ENCODE measurements around the gene DNAJC7. TPM values are rescaled to one million over a fixed set of nuclear protein-coding genes. Genes with fewer than 3 reads are reported as not detected.

The DNAJC7 gene
- total RNA-seq, 2 donors from 2014 or later = 61.2 to 80.6 TPM

DNA sequence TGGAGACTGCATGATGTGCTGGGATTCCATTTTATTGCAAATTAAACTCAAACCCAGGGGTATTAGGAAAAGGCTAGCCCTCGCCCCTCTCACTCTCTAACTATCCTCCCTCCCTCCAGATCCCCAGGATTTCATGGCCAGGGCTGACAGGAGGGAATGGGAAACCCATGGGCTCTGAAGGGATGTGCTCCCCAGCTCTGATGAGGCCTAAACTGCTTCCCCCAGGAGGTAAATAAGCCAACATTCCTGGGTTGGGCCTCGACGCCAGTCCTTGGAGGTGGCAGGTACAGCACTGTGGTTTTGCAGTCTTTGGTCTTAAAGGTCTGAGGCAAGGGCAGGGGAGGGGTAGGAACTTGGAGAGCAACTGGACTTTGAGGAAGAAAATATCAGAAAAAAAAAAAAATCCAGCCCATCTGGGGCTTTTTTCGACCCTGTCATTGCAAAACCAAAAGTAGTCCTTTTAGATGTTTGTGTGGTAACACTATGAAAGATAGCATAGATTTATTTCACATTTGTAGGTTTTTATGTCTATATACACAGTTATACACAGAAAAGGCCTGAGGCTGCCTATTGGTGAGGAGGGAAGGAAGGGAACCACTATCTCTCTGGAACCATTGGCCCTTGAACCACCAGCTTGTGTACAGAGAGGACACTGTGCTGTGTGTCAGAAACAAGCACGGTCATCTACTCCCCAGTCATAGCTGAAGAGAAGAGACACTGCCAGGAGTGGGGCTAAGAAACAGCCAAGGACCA lies 21.2 kb upstream of the DNAJC7 start:
- no peak overlapping the region for H3K4me3 ChIP-seq
- H3K27ac ChIP-seq = no peak overlapping the region
- TF ChIP-seq, protein P1, sequence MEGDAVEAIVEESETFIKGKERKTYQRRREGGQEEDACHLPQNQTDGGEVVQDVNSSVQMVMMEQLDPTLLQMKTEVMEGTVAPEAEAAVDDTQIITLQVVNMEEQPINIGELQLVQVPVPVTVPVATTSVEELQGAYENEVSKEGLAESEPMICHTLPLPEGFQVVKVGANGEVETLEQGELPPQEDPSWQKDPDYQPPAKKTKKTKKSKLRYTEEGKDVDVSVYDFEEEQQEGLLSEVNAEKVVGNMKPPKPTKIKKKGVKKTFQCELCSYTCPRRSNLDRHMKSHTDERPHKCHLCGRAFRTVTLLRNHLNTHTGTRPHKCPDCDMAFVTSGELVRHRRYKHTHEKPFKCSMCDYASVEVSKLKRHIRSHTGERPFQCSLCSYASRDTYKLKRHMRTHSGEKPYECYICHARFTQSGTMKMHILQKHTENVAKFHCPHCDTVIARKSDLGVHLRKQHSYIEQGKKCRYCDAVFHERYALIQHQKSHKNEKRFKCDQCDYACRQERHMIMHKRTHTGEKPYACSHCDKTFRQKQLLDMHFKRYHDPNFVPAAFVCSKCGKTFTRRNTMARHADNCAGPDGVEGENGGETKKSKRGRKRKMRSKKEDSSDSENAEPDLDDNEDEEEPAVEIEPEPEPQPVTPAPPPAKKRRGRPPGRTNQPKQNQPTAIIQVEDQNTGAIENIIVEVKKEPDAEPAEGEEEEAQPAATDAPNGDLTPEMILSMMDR (IDR thresholded peaks at IDR 0.05) = no peak
- no peaks in the 10 kb centered on the region for H3K9me3 ChIP-seq
- H3K4me1 ChIP-seq (ENCODE audit: control insufficient read depth in 1 of 2, low read depth in 2 of 2) = no peaks in the 10 kb centered on the region
- no peaks in the 10 kb centered on the region for H3K27me3 ChIP-seq (replicated peaks; ENCODE audit: insufficient read depth)
- H3K36me3 ChIP-seq = no peaks in the 10 kb centered on the region
- ATAC-seq (ENCODE audit: insufficient number of reproducible peaks, low FRiP score, low read depth) (no peak), DNase-seq (ENCODE audit: low spot score) (no peak)

DNA sequence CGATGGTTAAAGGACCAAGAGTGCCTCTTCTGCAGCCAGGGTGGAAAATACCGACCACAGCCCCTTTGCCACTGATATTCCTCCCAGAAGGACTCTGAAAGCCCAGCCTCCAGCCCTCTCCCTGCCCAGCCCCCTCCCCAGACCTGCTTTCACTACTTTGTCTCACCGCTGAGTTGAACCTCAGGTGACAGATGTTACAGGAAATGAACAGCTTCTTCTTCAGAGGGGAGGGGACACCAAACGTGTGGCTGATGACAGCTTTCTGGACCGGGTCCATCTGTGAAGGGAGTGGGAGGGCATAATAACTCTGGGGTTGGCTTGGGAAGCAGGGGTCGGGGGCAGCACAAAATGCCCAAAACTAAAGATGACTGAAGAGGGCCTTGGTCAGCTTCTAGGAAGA lies 16.8 kb upstream of the DNAJC7 start:
- no peak for ATAC-seq (ENCODE audit: insufficient number of reproducible peaks, low FRiP score, low read depth)
- Histone ChIP-seq H3K4me1 (ENCODE audit: control insufficient read depth in 1 of 2, low read depth in 2 of 2) (no peaks in the 10 kb centered on the region), H3K9me3 (no peaks in the 10 kb centered on the region)

DNA sequence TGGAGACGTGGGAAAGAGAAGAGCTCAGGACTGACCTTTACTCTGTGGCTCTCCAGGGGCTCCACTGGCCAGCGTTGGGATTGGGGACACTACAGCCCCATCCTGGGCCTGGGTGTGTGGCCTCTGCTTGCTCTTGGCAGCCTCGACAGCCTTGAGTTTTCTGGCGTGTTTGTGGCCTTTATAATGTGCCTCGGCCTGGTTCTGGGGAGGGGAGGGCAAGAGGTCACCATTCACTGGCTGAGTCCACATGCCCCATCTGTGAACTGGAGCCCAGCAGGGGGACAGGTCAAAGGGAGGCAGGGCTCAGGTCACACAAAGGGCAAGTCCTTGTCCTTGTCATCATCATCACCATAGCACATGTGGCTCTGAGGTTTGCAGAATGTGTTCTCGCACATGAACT lies 14.3 kb upstream of the DNAJC7 start:
- H3K36me3 ChIP-seq = no peaks in the 10 kb centered on the region
- H3K4me3 ChIP-seq = no peak overlapping the region
- DNase-seq (ENCODE audit: low spot score) = no peak
- H3K27me3 ChIP-seq (replicated peaks; ENCODE audit: insufficient read depth) = no peaks in the 10 kb centered on the region
- H3K27ac ChIP-seq = no peak overlapping the region
- TF ChIP-seq, protein P1 (IDR thresholded peaks at IDR 0.05) = no peak
- ATAC-seq (ENCODE audit: insufficient number of reproducible peaks, low FRiP score, low read depth) = no peak
- no peaks in the 10 kb centered on the region for H3K4me1 ChIP-seq (ENCODE audit: control insufficient read depth in 1 of 2, low read depth in 2 of 2)
- no peaks in the 10 kb centered on the region for H3K9me3 ChIP-seq

More for the DNA sequence above, 16.8 kb upstream of the DNAJC7 start:
- no peak for DNase-seq (ENCODE audit: low spot score)
- Histone ChIP-seq H3K27me3 (replicated peaks; ENCODE audit: insufficient read depth) (no peaks in the 10 kb centered on the region), H3K27ac (no peak overlapping the region), H3K36me3 (no peaks in the 10 kb centered on the region), H3K4me3 (no peak overlapping the region)
- TF ChIP-seq, protein P1 (IDR thresholded peaks at IDR 0.05) = no peak

DNA sequence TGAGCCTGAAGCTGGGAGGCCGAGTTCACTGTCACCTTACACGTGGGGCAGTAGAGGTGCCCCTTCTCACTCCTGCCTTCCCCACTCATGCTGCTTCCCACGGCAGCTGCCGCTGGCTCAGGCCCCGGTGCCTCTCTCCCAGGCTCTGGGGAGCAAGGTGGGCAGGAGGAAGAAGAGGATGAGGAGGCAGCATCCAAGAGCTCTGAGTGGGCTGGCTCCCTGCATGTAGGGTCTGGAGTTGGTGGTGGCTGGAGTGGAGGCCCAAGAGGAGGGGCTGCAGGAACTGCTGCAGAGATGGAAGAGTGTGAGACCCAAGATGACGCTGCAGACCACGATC lies 11.5 kb upstream of the DNAJC7 start:
- TF ChIP-seq, protein P1 (IDR thresholded peaks at IDR 0.05) = no peak
- no peak for ATAC-seq (ENCODE audit: insufficient number of reproducible peaks, low FRiP score, low read depth)

DNA sequence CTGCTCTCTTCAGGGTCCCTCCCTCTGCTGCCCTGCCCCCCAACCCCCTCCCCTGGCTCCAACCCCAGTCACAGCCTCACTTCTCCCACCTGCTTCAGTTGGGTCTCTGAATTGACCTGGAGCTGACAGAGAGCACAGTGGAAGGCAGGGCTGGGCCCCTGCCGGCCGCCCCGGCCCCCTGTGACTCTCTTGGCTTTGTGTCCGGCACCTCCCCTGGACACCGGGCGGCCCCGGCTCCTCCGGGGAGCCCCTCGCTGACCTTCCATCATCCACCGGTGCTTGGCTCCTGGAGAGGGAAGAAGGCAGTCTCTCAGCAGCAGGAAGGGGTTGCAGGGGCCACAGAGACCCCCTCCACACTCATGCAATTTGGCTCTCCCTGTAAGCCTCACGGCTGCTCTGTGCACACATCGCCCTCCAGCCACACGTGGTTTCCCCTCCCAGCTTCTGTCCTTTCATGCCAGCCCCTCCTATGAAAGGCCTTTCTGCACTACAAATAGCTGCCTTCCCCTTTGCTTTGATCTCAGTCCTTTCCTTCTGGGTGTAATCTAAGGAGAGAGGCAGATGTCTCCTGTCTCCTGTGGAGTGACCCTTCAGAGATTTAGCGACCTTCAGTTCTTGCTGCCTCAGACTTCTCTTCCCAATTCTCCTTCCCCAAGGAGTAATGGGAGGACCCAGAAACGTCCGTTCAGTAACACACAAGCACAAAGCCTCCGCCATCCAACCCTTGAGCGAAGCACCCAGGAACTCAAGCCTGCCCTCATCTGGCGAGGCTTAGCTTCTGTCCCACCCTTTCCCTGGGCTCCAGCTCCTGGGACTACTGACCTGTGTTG lies 10.9 kb upstream of the DNAJC7 start:
- Histone ChIP-seq H3K4me1 (ENCODE audit: control insufficient read depth in 1 of 2, low read depth in 2 of 2) (peaks cover 8 to 19% of the 10 kb centered on the region in 2 donors), H3K9me3 (no peaks in the 10 kb centered on the region), H3K27me3 (replicated peaks; ENCODE audit: insufficient read depth) (no peaks in the 10 kb centered on the region), H3K4me3 (no peak overlapping the region), H3K36me3 (peaks cover 10% of the 10 kb centered on the region), H3K27ac (no peak overlapping the region)
- TF ChIP-seq, protein P1 (IDR thresholded peaks at IDR 0.05) = no peak
- DNase-seq (ENCODE audit: low spot score) (no peak), ATAC-seq (ENCODE audit: insufficient number of reproducible peaks, low FRiP score, low read depth) (no peak)

More for the DNA sequence above, 11.5 kb upstream of the DNAJC7 start:
- no peak for DNase-seq (ENCODE audit: low spot score)
- Histone ChIP-seq H3K27me3 (replicated peaks; ENCODE audit: insufficient read depth) (no peaks in the 10 kb centered on the region), H3K36me3 (peaks cover 5% of the 10 kb centered on the region), H3K27ac (no peak overlapping the region), H3K4me1 (ENCODE audit: control insufficient read depth in 1 of 2, low read depth in 2 of 2) (peaks cover 8 to 19% of the 10 kb centered on the region in 2 donors), H3K4me3 (no peak overlapping the region), H3K9me3 (no peaks in the 10 kb centered on the region)
